COLO829 (cell line): ENCODE measurements around the gene NARF.
"Not testable (repeated sequence)": the region's sequence is repeated elsewhere in the genome, so short reads cannot be mapped to it uniquely, and the experiment has no call there.

Experiments
- DNase-seq: peaks from one replicate; pipeline ENCODE4 v3.0.0; 2012; ENCODE audit warnings: low spot score

Gene NARF

DNA sequence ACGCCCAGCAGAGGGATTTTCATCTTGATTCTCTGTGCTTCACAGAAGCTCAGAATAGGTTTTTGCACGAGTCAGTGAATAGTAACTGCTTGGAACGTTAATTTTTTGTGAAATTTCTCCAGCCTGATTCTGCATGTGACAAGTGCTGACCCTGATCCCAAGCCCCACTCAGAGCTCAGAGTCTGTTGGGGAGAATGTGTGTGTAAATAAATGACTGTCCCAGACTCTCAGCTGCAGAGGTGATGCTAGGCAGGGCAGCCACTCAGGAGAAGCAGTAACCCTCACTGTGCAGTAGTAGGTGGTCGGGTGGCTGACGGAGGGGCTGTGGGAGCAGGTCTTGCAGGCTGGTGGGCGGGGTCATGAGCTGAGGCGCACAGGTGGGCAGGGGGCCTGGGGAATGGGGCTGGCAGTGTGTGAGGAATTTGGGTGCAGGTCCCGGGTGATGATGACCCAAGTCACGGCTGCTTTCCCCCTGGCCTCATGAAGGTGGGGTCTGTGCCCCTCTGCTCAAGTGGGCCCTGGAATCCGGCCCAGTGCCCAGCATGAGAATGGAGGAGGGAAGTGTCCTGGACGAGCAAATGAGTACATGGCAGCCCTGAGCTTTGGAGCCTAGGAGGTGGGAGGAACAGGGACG lies 44.7 kb downstream of the NARF start:
- DNase-seq: no peak

GRCh38 chr17:82503728-82504308 lies 45.3 kb downstream of the NARF start:
- no peak for DNase-seq

DNA sequence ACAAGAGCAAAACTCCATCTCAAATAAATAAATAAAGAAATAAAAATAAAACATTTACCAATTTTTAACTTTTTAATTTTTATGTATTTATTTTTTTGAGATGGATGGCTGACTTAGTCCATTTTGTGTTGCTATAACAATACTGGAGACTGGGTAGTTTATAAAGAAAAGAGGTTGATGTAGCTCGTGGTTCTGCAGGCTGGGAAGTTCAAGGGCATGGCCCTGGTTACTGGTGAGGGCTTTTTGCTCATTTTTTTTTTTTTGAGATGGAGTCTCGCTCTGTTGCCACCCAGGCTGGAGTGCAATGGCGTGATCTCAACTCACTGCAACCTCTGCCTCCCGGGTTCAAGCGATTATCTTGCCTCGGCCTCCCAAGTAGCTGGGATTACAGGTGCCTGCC lies 46.8 kb downstream of the NARF start:
- DNase-seq: no peak

DNA sequence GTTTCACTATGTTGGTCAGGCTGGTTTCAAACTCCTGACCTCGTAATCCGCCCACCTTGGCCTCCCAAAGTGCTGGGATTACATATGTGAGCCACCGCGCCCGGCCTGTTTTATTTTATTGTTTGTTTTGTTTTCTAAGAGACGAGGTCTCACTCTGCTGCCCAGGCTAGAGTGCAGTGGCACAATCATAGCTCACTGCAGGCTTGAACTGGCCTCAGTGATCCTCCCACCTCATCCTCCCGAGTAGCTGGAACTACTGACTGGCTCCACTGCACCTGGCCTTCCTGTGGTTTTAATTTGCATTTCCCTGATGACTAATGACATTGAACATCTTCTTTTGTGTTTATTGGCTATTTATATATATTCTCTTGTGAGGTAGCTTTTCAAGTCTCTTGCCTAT lies 47.9 kb downstream of the NARF start:
- DNase-seq: not testable (repeated sequence)

- no peak for DNase-seq
Observed at GRCh38 chr17:82507631-82508175, 49.2 kb downstream of the NARF start.

GRCh38 chr17:82511642-82512041 lies 53.1 kb downstream of the NARF start:
- not testable (repeated sequence) for DNase-seq

DNA sequence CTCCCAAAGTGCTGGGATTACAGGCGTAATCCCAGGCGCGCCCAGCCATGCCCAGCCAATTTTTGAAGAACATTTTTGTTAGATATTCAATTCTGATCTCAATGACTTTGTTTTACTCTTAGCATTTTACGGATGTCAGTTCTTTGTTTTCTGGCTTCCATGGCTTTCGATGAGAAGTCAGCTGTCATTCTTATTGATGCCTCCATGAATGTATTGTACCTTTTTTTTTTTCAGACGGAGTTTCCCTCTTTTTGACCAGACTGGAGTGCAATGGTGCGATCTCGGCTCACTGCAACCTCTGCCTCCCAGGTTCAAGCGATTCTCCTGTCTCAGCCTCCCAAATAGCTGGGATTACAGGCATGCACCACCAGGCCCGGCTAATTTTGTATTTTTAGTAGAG lies 55.3 kb downstream of the NARF start:
- not testable (repeated sequence) for DNase-seq

DNA sequence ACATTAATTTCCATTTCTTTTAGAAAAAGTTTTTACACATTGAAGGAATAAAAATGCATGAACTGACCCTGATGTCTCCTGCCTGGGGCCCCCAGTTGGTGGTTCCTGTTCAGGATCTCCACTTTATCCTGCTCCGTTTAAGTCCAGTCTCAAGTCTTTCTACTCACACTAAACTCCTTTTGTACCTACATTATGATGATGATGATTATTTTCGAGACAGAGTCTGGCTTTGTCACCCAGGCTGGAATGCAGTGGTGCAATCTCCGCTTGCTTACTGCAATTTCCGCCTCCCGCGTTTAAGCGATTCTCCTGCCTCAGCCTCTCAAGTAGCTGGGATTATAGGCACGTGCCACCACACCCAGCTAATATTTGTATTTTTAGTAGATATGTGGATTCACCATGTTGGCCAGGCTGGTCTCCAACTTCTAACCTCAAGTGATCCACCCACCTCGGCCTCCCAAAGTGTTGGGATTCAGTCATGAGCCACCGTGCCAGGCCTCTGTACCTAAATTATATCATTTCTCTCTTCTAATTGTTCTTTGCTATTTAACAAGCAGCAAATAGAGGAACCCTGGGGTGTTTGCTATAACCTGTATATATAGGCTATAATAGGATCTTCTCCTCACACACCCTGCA lies 58.8 kb downstream of the NARF start:
- DNase-seq: no peak

DNA sequence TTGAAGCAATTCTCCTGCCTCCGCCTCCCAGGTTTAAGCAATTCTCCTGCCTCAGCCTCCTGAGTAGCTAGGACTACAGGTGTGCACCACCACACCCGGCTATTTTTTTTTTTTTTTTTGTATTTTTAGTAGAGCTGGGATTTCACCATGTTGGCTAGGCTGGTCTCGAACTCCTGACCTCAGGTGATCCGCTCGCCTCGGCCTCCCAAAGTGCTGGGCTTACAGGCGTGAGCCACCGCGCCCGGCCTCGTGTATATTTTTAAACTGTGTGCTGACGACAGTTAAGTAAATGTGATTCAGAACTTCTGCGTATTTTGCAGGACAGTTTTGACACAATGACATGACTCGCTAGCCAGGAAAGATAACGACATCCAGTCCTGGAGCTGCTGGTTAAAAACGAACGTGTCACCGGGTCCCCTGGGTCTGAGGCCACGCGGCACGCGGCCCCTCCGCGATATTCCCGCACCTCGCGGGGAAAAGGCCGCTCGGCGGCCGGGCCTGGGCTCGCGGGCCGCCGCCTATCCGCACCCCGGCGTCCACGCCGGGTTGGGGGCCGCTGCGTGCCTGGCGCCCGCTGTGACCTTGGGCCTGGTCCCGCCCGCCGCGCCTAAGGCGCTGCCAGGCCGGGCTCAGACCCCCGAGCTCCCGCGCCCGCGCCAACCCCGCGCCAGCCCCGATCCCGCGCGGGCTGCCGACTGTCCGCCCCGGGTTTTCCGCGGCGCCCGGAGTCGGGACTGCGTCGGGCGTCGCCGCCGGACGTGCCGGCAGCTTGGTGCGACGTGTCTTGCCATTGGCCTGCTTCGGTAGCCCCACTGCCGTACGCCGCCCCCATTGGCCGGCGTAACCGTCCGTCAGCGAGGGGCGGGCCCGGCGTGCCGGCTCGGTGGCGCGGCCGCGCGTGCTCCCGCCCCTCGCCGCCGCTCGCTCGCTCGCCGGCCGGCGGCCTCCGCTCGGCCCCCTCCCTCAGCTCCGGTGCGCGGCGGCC lies 60.6 kb downstream of the NARF start, which contains the start of gene FOXK2:
Gene FOXK2, plus strand, starts transcription at position 907 of the 985 bp plus-strand sequence. CDS start 157 bp downstream, outside the sequence.
- peak; percentile 90 for DNase-seq

GRCh38 chr17:82519971-82520903 lies 61.7 kb downstream of the NARF start:
- no peak for DNase-seq

DNA sequence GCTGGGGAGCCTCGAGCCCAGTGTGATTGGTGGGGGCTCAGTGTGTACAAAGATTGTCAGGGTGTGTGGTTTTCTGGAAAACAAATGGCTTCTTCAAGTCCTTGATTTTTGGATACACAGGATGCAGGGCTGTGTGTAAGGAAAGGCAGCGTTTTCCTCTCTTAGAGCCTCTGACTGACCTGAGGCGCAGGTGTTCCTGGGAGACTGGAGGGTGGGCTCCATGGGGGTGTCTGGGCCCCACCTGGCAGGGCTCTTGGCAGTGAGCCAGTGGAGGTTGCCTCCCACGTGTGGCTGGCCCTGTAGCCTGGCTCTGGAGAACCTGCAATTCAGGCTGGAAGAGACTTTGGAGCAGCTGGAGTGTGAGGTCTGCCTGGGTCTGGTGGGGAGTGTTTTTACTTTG lies 66.0 kb downstream of the NARF start:
- no peak for DNase-seq

- no peak for DNase-seq
Observed at GRCh38 chr17:82525712-82526111, 67.2 kb downstream of the NARF start.

DNA sequence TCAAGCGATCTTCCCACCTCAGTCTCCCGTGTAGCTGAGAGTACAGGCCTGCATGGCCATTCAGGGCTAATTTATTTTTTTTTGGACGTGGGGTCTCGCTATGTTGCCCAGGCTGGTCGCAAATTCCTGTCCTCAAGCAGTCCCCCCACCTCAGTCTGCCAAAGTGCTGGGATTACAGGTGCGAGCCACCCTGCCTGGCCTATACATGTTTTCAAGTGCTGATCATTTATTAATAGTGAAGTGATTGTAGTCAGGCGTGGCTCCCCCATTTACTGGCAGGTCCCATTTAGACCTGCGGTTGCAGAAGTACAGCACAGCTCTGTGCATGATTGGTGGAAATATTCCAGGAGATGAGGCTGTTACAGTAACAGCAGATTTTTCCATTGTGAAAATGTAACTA lies 69.4 kb downstream of the NARF start:
- no peak for DNase-seq

- DNase-seq: no peak
Observed at GRCh38 chr17:82528484-82529265, 70.1 kb downstream of the NARF start.

DNA sequence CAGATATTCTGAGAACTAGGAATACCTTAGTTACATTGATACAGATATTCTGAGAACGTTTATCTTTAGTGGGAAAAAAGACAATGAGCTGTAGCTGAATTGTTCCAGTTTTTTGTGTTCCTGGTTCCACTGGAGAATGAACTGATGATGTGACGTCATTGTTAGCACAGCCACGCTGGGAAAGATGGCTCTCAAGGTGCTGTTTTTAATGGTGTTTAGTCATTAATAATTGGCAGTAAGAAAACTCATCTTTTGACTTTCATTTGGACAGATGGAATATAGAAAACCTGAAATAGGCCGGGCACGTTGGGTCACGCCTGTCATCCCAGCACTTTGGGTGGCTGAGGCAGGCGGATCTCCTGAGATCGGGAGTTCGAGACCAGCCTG lies 71.4 kb downstream of the NARF start:
- no peak for DNase-seq

- no peak for DNase-seq
Observed at GRCh38 chr17:82531431-82531881, 72.9 kb downstream of the NARF start.

- no peak for DNase-seq
Observed at GRCh38 chr17:82534401-82534812, 75.9 kb downstream of the NARF start.

GRCh38 chr17:82536512-82537201 lies 78.1 kb downstream of the NARF start:
- DNase-seq: no peak

- not testable (repeated sequence) for DNase-seq
Observed at GRCh38 chr17:82537228-82537627, 78.7 kb downstream of the NARF start.
